NCI-H345 treated with DMSO at 0.1 percent for 48 hours (cell line): Measurements from ENCODE around the gene BCLAF3.

Experiments used
- DNase-seq: peaks from one replicate; lab custom pipeline; 2025; ENCODE audit not compliant: unreplicated experiment; lab: John Stamatoyannopoulos, UW

BCLAF3 gene

GRCh38 chrX:19990556-19991349 lies at the start of gene BCLAF3:
Gene BCLAF3, minus strand, starts transcription at chrX:19991061. Its CDS starts 20,797 bp downstream, at chrX:19970264.
- peak; percentile 84 for DNase-seq

- DNase-seq = no peak
Measured at GRCh38 chrX:20038966-20039365, 48.1 kb upstream of the BCLAF3 start.

- no peak for DNase-seq
Measured at GRCh38 chrX:20037186-20037585, 46.3 kb upstream of the BCLAF3 start.

DNA sequence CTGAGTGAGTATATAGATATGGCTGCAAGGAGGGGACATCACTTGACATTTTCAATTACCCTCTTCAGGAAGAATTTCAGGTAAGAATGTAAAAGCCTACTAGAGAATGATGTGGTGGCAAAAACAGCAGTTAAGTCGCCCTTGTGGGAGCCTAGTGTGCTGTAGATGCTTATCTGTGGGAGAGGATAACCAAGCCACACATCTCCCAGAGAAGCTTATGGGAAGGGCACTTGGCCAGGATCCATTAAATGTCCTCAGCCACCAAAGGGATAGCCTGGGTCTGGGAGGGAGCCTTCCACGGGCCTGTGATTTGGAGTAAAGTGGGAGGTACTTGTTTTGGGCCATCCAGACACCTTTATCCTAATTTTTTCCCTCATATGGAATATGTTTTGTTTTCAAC lies 41.3 kb upstream of the BCLAF3 start:
- no peak for DNase-seq

DNA sequence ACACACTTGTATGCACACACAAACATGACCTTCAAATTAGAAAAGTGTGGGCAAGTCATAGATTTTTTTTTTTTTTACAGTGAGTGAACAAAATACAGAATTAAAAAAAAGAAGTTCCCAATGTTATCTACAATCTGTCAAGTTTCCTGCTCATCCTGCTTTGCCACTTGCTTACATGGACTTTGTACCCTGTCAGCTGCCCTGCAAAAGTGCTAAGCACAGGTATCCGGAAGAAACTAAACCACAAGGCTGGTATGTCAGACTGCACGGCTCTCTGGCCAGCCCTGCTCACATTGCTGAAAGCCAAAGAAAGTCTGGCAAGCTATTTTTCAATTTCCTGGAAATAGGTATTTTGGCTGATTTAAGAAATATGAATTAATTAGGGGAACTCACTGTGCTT lies 38.9 kb upstream of the BCLAF3 start:
- DNase-seq = no peak

GRCh38 chrX:20028588-20028987 lies 37.7 kb upstream of the BCLAF3 start:
- no peak for DNase-seq

DNA sequence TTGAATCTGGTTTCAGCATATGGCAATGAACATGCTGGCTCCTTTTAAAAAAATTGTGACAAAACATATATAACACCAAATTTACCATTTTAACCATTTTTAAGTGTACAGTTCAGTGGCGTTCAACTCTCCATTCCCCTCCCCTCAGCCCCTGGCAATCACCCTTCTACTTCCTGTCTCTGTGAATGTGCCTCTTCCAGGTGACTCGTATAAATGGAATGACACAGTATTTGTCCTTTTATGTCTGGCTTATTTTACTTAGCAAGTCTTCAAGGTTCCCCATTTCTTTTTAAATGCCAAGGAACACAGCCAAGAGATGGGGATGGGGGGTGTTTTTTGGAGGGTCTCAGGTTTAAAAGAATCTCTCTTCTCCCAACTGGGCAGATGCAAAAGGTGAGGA lies 35.4 kb upstream of the BCLAF3 start:
- DNase-seq = no peak

DNA sequence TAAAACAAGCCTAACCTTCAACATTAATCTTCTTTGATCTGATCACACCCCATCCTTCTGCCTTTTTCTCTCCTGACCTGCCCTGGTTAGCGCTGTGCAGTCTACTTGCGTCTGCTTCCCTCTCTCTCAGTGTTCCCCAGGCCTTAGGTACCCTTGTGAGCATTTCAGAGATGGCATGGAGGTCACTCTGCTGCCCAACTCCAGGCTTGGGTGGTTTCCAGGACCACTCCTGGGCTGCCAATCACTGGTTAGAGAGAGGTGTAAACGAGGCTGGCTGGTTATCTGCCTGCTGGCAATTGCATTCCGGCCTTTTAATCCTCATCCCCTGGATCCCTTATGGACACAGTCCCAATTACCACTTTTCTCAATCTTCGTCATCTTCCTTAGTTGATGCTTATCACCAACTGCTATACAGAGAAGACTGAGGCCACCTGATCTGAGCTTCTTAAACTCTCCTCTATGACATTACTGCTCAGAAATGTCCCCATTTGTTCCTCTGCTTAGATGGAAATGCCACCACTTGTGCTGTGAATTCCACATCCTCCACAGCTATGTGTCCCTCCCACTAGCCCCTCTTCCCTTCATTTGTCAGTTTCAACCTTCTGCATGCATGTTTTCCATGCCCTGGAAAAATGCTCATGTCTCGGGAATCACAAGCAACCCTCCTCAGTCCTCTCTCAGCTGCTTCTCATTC lies 29.0 kb upstream of the BCLAF3 start:
- no peak for DNase-seq

DNA sequence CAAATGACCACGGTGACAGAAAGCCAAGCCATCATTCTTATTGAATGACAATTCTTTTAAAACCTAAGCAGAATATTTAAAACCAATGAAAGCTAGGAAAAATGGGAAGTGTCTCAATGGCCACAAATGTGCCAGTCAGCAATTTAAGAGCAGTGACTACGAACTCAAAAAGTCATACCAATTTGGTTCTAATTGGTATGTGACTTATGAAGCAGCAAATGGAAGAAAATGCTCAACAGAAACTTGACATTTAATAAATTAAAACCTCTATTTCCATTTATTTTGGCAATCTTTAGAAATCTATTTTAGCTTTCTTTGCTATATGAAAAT lies 25.7 kb upstream of the BCLAF3 start:
- DNase-seq = no peak

DNA sequence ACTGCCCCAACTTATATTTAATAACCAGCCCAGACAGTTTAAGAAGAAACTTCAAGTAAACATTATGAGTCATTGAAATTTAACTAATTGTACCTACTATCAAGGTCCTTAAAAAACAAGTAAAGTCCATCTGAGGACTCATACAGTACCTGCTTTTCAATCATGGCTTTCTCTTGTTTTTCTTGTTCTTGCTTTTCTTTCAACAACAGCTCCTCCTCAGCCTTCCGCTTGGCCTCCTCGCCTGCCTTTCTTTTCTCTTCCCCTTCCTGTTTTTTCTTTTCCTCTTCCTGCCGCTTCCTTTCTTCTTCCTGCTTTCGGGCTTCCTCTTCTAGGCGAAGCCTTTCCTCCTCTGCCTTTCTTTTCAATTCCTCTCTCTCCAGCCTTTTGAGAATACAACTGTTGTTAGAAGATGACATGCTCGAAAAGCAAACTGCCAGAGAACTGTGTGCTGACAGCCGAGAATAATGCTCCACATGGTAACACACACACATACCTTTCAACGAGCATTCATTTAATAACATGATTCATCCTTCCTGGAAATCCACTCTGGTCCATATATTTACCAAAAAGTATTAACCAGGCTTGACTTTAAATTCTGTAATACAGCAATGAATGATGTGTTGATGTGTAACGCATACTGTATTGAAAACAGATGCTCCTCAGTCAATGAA lies 25.2 kb upstream of the BCLAF3 start:
- no peak for DNase-seq

DNA sequence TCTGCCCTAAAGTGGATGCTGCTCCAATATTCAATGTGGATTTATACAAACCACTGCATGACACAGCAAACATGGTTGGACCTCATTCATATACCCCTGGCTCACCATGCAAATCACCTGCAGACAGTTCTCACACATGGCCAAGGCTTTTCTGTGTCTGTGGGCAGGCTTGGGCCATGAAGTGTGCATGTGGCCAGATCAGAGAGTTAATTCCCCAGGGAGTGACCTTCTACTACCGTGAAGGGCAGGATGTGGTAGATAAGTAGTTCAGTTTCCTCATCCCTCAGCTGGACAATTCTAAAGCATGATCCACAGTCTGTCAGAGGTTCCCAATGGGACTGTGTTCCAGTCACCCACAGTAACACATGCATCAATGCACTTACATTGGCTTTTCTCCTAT lies 24.6 kb upstream of the BCLAF3 start:
- DNase-seq = no peak

- no peak for DNase-seq
Measured at GRCh38 chrX:20011608-20012007, 20.7 kb upstream of the BCLAF3 start.

- no peak for DNase-seq
Measured at GRCh38 chrX:20007962-20008622, 17.2 kb upstream of the BCLAF3 start.

DNA sequence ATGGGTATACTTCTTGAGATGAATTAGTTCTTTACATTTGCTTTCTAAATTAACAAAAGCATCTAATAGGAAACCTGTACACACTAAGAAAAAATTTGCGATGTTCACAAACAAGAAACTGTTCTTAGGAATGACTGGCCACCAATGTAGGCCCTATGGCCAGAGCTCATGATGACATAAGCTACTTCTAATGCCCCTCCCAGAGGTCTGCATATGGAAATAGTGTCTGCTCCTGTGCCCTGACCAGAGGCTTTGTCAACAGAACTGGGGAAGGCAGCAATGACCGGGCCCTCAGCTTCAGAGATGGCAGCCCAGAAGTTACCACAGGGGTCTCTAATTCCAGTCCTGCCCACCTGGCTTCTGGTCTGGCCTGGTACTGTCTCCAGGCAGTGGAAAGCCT lies 15.0 kb upstream of the BCLAF3 start:
- DNase-seq = no peak

DNA sequence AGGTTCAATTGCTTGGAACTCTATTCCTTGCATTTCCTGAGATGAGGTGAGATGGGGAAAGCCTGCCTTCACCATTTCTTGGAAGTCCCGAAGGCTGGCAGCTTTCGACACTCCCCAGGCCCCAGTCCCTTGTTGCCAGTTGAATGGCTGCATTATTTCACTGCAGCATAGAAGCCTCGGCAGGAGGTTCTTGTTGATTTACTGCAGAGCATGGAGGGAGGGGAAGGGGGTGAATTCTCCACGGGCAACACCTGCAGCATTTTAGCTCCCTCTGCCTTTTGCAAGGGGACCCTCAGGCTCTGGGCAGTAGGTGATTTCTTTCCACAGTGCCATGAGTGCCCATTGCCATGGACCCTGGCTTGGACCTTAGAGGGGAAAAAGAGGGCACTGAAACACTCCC lies 10.7 kb upstream of the BCLAF3 start:
- no peak for DNase-seq

- no peak for DNase-seq
Measured at GRCh38 chrX:19991350-19991718, 473 bp upstream of the BCLAF3 start.

DNA sequence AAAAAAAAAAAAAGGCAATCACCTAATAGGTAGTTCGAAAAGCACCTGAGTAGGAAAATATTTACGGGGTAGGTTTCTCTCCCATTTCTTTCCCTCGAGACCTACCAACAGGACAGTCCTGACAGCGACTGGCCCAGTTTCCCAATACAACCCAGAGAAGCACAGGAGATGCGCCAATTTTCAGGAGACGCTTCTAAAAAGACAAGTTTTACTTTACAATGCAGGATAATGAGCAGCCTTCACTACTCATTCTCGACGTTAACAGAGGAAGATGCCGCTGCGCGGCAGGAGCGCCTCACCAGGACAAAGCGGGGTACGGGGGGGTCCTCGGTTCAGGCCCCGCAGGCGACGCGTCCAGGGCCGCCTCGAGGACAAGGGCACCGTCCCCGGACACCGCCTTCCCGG lies 708 bp downstream of the BCLAF3 start:
- DNase-seq = peak; percentile 6

DNA sequence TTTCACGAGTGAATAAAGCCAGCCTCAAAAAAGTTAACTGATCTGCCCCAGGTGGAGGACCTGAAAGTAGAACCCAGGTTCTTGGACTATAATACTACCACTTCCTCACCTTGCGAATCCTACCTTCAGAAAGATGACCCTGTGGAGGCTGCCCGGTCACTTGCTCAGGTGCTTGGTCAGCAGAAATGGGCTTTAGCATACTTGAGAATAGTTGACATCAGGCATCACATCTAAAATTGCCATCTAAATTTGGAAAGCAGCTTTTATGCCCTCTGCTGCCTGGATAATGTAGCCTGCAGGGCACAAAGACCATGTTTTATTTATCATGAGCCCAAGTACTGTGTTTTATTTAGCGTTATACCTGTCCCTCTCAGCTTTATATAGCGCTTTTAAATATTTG lies 3.0 kb downstream of the BCLAF3 start:
- DNase-seq = no peak

DNA sequence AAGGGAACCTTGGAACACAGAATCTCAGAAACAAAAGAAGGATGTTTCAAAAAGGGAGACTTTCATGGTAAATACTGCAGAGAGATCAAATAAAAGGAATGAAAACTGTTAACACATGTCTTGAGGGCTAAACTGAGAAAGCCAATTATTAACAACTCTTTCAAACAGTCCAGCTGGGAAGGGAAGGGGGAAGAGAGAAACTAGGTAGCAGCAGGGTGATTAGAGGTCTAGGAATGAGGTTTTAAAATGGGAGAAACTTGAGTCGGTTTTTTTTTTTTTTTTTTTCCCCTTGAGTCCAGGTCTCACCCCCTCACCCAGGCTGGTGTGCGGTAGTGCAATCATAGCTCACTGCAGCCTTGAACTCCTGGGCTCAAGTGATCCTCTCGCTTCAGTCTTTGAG lies 4.3 kb downstream of the BCLAF3 start:
- DNase-seq = no peak

- DNase-seq = no peak
Measured at GRCh38 chrX:19981947-19982346, 8.9 kb downstream of the BCLAF3 start.

GRCh38 chrX:19975845-19976244 lies 15.0 kb downstream of the BCLAF3 start:
- no peak for DNase-seq

- no peak for DNase-seq
Measured at GRCh38 chrX:19972984-19973383, 17.9 kb downstream of the BCLAF3 start.
